Renal cortical epithelial cell (primary cell): ENCODE measurements around the gene GYPC. TPM values are rescaled to one million over a fixed set of nuclear protein-coding genes. Genes with fewer than 3 reads are reported as not detected.

Source experiments
- DNase-seq: peaks from one replicate; pipeline ENCODE4 v3.0.0-alpha.2; 2011; ENCODE audit warnings: low read depth
- total RNA-seq: library from RNA; depleted of rRNA; stranded (reverse); fragments of >200 nt; gene quantifications from 2 replicates; pipeline ENCODE4 v1.2.3, GENCODE V29; 2014

GYPC gene
- total RNA-seq, 1 donor from 2014 or later: 22.3 TPM

DNA sequence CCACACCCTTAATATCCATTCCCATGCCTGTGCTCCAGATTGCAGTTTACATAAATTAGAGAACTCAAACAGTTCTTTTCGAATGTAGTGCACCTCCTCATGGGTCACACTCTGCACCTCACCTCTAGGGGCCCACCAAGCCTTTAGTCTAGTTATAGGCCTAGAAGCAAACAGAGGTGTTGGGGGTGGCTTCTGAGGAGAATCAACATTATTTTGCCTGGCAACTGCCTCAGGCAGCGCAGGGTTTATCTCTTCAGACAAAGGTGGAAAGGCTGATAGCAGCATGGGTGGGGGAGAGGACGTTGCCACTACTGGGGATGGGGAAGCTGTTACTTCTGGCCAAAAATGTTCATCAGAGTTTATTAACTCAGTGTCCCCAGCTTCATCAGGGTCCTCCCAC is 5.0 kb upstream of the GYPC start:
- DNase-seq: no peak

GRCh38 chr2:126652323-126652891 is 3.6 kb upstream of the GYPC start:
- no peak for DNase-seq

GRCh38 chr2:126653109-126653508 is 2.8 kb upstream of the GYPC start:
- no peak for DNase-seq

GRCh38 chr2:126653761-126654160 is 2.2 kb upstream of the GYPC start:
- no peak for DNase-seq

GRCh38 chr2:126655051-126655450 is 907 bp upstream of the GYPC start:
- DNase-seq: no peak

DNA sequence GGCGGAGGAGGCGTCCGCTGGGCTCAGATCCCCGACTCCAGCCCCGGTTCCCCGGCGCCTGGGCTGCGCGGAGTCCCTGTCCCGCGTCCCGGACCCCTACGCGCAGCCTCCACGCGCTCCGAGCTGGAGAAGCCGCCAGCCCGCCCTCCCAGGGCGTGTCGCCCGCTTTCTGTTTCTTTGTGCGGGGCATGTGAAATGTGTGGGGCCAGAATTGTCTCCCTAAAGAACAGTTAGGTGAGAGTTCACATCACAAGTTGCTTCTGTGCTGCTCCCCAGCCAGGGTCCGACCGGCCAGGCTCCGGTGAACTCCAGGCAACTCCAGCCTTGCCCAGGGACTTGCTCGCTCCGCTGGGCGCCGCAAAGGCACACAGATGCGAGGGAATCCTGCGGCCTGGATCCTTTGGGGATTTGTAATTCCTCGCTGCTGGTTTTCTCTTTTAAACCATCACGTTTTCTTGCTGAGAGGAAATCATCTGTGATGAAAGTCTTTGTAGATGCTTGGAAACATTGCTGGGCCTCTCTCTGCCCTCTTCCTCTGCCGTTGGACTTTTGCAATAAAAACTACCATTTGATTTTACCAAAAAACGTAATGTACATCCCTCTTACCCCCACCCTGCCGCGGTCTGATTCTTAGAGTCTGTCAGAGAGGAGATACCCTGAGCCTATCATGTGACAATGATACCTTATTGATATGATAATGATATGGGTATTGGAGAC is 631 bp downstream of the GYPC start:
- DNase-seq: no peak

DNA sequence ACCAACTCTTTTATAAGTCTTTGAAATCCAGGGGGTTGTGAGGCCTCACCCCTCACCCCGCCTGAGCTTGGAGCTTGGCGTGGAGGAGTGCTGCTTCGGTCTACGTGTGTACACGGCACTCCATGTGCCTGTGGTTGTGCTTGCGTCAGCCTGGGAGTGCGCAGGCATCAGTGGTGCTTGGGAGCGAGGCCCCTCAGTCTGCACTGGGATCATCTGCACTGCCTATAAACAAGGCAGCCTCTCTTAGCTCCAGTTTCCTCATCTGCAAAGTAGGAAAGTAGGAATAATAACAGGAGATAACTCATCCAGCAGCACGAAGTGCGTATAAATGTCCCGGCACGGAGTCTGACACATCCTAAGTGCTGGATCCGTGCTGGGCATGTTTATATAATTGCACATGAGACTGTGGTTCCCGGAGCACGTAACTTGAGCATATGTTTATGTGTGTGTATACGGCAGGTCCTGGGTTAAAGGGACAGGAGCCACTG is 1.2 kb downstream of the GYPC start:
- DNase-seq: peak; percentile 33

DNA sequence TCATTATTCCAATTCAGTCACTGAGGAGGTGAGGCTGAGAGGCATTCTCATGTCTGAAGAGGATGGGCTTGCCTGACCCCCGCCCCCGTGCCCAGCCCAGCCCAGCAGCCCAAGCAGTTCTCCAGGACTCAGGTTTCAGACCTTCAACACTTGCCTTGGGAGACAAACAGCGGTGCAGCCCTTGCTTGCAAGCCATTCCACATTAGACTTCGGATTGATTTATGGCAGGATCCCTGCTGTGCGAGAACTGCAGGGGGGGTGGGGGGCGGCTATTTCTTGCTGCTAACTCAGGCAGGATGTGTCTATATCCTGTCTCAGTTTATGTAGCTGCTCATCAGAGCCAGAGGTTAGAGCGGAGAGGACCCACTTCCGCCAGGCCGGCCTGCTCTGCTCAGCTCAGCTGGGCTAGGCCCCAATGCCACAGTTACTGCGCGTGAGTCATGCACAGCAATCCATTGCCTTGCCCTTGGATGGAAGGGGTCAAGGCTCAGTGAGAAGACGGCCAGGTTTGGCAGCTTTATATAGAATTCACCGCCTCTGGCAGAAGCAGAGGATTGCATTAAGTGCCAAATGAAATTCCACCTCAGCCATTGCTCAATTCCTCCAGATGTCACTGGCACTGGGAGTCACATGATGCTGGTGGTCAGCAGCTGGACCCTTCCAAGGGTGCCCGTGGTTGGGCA is 1.8 kb downstream of the GYPC start:
- DNase-seq: peak; percentile 94

DNA sequence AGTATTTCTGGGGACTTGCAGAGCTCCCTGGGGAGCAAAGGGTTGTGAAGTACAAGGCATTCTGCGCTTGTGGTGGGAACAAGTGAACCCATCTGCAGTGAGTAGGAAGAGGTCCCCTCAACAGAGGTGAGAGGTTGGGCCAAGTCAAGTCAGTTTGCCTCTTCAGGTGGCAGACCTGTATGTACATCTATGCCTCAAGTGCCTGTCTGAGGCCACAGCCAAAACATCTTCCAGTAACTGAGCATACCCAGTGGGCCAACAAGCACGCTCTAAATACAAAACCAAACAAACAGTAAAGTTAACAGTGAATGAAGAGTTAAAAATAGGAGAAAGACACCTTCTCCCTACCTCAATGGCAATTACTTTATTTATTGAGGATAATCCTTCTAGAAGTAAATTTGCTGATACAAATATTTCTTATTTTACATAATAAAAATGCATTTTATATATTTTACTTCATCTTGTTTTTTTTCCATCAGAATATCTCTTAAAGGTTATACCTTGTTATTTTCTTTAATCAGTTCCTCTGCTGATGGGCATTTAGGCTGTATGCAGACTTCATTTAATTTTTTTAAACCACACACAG is 2.5 kb downstream of the GYPC start:
- DNase-seq: no peak

GRCh38 chr2:126658905-126659561 is 3.1 kb downstream of the GYPC start:
- DNase-seq: peak; percentile 29

DNA sequence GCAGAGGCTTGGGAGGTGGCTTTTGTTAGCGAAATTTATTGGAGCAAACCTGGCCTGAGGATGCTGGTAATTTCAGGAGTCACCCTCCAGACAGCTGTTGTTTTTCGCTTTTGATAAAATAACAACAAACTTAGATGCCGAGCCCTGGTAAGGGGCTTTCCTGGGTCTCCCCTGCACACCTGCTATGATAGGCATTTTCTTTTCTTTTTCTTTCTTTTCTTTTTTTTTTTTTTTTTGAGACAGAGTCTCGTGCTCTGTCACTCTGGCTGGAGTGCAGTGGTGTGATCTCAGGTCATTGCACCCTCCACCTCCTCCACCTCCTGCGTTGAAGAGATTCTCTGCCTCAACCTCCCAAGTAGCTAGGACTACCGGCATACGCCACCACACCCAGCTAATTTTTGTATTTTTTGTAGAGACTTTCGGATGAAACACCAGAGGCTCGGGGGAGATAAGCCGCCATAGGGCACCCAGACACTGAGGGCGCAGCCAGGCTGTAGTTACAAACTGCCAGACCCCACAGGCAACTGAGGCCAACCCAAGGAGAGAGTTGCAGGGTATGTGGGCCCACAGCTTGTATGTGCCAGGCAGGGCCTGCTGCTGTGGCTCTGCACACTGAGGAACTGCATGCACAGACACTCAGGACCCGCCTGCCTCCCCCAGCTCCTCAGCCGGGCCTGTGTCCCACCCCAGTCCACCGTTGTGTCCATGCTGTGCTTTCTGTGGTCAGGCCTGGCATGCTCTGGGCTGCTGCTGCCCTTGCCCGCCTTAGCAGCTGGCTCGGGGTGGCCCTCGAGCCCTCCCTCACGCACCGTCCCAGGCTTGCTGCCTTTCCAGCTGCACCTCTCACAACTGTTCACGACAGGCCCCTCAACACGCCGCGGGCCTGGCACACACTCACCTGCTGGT is 3.9 kb downstream of the GYPC start:
- no peak for DNase-seq

DNA sequence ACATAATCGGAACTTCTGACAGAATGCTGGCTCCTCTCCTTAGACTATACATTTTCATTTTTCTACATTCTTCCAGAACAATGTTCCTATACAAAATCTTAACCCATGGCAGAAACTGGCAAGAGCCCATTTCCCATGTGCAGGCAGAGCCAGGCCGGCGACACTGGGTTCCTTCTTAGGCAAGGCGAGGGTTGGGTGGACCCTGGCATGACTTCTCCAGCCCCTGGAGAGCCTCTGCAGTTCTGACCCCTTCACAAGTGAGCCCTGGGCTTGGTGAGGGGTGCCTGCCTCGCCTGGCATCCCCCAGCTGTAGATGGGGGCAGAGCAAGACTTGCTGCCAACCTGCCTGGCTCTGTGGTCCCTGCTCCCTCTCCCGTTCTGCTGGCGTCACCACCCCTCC is 5.0 kb downstream of the GYPC start:
- no peak for DNase-seq

DNA sequence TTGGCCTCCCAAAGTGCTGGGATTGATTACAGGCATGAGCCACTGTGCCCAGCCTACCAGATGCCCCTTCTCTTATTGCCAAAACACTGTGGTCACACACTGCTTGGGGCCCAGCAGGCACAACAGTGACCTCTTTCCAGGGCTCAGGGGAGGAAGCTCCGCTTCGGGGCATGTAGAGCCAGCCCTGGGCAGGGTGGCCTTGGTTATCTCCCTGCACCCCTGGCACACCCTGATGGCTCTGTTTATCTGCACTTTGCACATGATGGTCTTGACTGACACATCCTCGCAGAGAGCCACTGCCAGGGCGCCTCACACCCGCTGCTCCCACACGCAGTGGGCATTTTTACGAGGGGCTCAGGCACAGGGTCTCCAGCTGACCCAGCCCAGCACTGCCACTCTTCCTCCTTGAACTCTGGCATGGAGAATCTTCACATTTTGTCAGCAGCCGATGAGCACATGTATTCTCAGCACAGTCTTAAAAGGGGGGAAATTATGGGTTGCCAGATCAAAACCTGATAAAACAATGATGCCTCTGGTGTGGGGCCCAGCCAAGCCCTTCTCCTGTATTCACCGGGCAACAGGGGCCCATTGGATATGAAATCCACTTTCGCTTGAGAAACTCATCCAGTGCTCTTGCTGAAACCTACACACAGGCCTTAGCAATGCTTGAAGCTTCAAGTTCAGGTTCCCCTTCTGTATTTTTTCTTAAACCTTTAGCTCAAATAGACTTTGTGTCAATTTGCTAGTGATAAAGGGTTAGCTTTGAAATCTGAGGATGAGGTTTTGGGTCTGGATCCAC is 5.9 kb downstream of the GYPC start:
- DNase-seq: no peak

DNA sequence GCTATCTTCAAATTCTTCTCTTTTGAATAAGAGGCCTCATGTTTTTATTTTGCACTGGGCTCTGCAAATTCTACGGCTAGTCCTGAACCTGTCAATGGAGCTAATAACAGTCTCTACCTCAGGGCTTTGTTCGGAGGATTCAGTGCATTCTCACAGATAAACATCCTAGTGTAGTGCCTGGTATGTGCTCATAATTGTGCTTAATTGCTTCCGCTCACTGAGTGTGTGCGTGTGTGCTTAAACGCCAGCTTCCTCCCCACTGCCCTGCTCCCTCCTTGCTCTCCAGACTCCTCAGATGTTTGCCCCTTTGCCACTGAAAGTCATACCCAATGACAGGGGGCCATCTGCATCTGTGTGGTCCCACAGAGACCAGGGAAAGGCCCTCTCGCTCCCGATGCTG is 6.7 kb downstream of the GYPC start:
- no peak for DNase-seq

GRCh38 chr2:126663184-126663963 is 7.4 kb downstream of the GYPC start:
- DNase-seq: no peak

GRCh38 chr2:126664234-126664633 is 8.3 kb downstream of the GYPC start:
- no peak for DNase-seq

GRCh38 chr2:126664639-126665038 is 8.7 kb downstream of the GYPC start:
- DNase-seq: no peak

GRCh38 chr2:126665483-126665882 is 9.5 kb downstream of the GYPC start:
- no peak for DNase-seq

DNA sequence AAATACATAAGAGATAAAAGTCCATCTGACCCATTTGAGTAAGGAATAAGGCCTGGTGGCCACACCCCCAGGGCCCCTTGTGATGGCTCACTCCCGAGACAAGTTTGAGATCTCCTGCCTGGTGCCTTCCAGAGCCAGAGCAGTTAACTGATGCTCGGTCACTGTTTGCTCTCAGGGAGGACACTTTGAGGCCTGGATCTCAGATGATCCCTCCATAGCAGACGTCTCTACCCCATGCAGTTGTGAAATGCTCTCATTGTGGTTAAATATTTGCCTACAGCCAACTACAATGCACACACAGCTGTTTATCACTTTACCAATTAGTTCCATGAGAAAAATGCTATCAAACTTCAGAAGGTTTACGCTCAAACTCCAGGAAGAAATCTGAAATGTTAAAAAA is 12.3 kb downstream of the GYPC start:
- DNase-seq: no peak

DNA sequence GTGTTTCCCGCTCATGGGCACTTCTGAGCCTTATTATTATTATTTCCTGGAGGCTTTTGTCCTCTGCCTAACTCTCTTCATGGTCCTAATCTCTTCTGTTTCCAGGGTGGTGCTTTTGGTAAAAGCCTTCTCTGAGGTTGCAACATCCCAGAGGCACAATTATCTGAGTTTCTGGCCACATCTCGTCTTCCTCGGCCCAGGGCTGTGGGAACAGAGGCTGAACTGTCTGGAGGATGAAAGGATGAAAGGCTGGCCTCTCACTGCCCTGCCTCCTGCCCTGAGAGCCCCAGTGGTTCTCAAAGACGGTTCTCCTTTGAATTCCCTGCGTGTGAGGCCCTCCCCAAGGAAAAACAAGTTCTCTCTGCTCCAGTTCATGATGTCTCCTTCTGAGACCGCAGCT is 13.8 kb downstream of the GYPC start:
- DNase-seq: no peak
